Measurements from ENCODE around the gene ADRB1. TPM values are rescaled to one million over a fixed set of nuclear protein-coding genes. Genes with fewer than 3 reads are reported as not detected.

ADRB1 gene
- total RNA-seq: 14.1 TPM
- long read RNA-seq, partial matches to known transcripts: 0 of 1 reads
- long read RNA-seq, other reads (novel, unspliced or antisense): 0 of 1 reads

GRCh38 chr10:114043532-114044246 lies at the start of gene ADRB1:
Gene ADRB1, plus strand, starts transcription at chr10:114043866. Its CDS starts 267 bp downstream, at chr10:114044133.
- no peak for DNase-seq (ENCODE audit: low spot score)

DNA sequence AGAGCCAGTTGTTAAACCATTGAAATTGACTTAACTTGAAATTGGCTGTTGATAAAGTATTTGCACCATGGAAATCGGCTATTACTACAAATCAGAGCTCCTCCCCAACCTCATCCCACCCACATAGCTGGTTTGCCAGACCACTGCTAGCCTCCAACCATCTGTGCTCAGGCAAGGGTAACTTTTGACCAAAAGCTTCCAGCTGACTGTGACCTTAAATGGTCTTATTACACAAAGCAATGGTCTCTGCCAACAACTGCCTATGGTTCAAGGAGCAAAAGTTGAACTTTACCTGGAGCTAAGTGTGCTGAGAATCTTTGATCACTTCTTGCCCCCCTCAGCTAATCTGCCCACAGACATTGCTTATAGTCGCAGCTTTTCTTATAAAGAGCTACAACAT lies 48.5 kb upstream of the ADRB1 start:
- no peak for DNase-seq (ENCODE audit: low spot score)

DNA sequence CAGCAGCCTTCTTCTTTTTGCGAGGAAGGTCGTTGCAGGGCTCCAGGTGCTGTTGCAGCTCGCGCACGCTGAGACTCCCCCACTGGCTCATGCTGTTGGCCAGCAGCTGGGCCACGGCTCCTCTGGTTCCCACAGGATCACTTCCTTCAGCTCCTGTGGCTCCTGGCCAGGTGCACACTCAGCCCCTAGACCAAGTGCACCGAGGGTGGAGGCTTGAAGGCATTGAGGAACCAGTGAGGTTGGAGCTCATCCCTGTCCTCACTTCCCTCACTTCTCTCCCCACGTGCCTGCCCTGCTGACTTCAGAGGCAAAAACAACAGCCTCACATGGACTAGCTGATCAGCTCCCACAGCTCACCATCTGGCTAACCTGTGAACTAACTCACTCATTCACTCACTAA lies 46.2 kb upstream of the ADRB1 start:
- no peak for DNase-seq (ENCODE audit: low spot score)

GRCh38 chr10:113999531-113999930 lies 44.1 kb upstream of the ADRB1 start:
- no peak for DNase-seq (ENCODE audit: low spot score)

DNA sequence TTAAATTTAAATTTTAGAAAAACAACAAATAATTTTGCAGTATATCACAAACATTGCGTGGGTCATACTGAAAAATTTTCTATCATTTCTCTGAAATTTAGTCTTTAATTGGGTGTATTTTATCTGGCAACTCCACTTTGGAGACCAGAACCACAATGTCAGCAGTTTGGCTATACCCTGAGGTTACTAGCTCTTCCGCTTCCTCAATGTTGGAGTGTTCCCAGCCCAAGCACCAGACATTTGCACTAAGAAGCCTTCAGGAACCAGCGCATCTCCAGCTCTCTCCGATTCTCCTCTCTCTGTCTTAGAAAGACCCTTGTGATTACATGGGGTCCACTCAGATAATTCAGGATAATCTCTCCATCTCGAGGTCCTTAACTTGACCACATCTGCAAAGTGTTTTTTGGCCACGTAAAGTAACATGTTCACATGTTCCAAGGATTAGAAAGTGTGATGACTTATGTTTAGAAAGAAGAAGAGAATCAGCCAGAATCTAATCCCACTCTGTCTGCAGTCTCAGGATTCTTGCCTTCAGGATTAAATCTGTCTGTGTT lies 43.1 kb upstream of the ADRB1 start:
- DNase-seq (ENCODE audit: low spot score): no peak

DNA sequence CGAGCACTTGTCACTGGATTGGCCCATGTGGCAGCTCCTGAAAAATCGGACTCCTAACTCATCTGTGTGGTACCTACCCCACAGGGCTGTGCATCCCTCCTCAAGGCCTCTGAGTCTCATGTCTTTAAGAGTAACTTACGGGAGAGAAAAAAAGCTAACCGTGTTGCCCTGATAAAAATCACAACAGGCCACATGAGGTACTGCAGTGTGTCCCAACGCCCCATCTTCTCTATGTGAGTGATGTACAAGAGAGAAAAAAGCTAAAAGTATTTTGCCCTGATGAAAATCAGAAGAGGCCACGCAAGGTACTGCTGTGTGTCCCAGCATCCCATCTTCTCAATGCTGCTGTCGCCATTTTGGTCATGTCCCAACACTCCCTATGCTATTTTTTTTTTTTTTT lies 41.2 kb upstream of the ADRB1 start:
- no peak for DNase-seq (ENCODE audit: low spot score)

DNA sequence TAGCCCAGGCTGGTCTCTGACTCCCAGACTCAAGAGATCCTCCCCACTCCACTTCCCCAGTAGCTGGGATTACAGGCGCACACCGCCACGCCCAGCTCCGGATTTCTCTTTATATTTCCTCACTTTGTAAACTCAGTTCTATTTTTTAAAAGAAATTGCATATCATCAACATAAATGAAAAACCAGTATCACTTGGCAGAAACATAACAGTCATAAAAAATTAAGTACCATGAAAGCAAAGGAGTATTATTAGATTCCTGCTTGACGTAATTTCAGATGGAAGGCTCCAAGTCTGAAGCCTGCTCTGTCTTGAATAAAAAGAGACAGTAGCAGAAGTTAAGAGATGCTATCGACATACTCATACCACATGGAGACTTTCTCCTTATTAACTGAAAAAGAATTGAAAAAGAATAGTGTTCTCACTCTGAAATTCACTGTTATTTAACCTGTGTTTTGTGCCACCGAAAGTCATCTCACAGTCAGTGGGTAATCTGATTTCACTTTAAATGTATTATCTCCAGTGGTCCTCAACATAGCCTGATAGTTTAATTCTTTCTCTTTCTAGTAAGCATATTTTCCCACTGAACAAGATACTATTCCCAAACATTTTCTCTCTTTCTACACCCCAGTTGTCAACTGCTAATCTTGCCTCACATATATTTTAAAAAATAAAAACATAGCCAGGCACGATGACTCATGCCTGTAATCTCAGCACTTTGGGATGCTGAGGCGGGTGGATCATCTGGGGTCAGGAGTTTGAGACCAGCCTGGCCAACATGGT lies 40.3 kb upstream of the ADRB1 start:
- DNase-seq (ENCODE audit: low spot score): no peak

DNA sequence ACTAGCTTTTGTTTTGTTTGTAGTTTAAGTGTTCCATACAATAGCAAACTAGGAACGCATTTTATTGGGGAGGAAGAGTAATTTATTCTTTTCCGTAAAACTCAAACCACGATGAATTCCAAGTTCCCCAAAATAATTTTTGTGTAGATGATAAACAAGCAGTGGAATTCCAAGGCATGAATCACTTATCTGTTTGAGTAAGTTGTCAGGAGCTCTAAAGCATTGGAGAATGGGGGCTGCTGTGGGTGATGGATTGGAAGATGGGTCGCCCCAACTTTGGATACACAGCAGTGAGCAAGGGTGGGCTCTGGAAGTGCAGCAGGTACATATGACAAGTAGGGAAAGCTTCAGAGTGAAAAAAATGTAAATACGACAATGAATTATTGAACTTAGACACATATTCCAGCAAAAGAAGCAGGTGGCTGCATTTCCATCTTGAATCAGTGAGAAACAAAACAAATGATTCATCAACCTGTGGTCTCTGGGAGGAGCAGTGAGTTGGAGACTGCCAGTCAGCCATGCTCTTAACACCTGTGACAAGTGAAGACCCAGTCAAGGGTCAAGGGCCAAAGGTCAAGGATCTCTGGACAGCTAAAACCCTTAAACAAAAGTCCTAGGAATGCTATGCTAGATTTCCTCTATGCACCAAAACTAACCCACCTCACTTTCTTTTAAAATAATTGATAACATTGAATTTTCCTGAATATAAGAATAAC lies 34.2 kb upstream of the ADRB1 start:
- no peak for DNase-seq (ENCODE audit: low spot score)

- DNase-seq (ENCODE audit: low spot score): no peak
These were observed 33.4 kb upstream of the ADRB1 start for GRCh38 chr10:114010316-114010715.

- DNase-seq (ENCODE audit: low spot score): no peak
These were observed 31.0 kb upstream of the ADRB1 start for GRCh38 chr10:114012650-114013049.

- DNase-seq (ENCODE audit: low spot score): no peak
These were observed 28.0 kb upstream of the ADRB1 start for GRCh38 chr10:114015708-114016107.

DNA sequence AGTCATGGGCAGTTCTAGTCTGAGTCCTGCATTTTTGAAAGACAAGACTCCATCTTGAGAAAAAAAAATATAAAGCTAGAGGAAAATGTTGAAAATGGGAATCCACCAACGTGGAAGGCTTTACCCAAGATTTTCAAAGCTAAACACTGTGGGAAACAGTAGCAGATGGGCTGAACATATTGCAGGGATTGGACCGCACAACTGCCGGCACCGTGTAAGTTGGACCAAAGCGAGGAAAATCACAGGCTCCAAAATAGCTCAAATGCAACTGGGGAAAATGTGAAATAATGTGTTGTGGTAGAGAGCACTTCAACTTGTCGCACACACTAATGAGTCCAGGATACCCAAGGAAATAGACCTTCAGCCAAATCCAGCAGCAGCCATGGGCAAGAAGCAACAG lies 26.4 kb upstream of the ADRB1 start:
- no peak for DNase-seq (ENCODE audit: low spot score)

GRCh38 chr10:114017873-114018272 lies 25.8 kb upstream of the ADRB1 start:
- no peak for DNase-seq (ENCODE audit: low spot score)

DNA sequence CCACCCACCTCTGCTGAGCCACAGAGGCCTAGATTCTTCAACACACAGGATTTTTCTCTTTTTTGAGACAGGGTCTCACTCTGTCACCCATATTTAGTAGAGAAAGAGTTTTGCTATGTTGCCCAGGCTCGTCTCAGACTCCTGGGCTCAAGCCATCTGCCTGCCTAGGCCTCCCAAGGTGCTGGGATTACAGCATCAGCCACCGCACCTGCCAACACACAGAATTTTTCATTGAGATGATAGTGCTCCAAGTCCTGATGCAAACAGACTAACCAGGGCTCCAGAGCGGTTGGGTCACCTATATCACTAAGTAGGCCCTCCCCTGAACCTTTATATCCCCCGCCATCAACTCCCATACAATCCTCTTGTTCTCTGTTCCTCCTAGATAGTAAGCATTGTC lies 24.4 kb upstream of the ADRB1 start:
- DNase-seq (ENCODE audit: low spot score): no peak

- no peak for DNase-seq (ENCODE audit: low spot score)
These were observed 22.5 kb upstream of the ADRB1 start for GRCh38 chr10:114021154-114021553.

GRCh38 chr10:114021717-114022680 lies 21.7 kb upstream of the ADRB1 start:
- no peak for DNase-seq (ENCODE audit: low spot score)

DNA sequence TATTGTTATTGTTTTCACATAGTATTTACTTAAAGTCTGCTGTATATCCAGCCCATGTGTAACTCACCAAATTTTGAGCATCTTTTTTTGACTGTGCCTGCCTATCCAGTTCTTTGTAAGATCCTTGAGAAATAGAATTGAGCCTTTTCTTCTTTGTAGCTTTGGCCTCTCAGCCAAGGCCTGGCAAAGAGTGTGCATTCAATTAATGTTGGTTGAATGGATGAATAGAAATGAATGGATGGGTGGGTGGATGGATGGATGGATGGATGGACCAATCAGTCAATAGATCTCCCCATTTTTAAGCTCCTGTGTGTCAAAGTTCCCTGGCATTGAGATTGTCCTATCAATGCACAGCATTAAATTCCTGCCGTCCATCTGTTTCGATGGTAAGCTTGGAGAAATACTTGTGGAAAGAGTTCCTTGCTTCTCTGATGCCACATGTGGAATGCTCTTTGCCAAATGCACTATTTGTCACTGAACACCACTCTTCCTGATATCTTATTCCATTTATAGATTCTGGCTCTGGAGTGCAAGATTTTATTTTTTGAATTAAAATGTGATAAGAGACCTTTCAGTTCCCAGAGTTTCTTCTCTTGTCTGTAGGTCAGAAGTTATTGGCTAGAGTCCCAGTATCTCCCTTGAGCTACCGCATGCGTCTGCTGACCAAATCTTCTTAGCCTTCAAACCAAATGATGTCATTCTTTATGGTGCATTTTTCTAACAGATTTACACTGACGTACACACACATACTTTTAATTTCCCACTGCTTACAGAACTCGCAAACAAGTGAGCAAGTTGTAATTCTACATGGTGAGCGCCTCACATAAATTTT lies 20.7 kb upstream of the ADRB1 start:
- no peak for DNase-seq (ENCODE audit: low spot score)

DNA sequence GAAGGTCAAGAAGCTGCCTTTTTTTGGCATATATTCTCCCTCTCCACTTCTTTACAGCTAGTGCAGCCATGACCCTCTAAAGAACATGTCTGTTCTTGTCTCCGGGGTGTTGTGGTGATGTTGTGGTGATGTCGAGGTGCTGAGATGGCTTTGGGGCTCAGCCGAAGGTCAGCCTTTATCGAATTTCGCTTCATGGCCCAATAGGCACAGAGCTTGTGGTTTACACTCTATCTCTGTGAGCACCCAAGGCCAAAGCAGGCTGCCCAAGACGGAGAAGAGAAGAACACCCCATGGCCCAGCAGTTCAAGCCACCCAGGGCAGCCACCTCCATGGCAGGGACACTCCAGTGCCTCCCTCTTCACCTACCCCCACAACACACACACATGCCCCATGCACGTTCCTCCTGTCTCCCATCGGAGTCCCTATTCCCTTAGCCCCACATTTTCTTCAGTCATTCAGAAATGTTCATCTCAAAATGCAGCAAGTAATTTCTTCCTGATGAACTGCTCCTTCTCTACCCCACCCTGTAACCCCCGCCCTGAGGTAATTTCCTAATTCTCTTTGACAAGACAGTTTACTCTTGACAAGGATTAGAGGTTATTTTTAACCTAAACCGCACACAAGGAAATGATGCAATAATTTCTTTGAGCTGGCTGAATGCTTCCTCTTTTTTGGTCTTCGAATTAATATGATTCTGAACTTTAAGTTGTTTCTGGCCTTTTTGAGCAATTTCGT lies 18.6 kb upstream of the ADRB1 start:
- no peak for DNase-seq (ENCODE audit: low spot score)

GRCh38 chr10:114025611-114026130 lies 18.0 kb upstream of the ADRB1 start:
- DNase-seq (ENCODE audit: low spot score): no peak
